GM12873 (cell line): ENCODE measurements around the gene GRID1.

Source experiments
- CTCF ChIP-seq: IDR thresholded peaks from 2 replicates; pipeline ENCODE4 v1.5.1; 2012; ENCODE audit warnings: low read depth, mild to moderate bottlenecking, moderate library complexity, low read length, control low read depth; ENCODE audit not compliant: insufficient read depth; ENCODE audit errors: missing control alignments

GRID1 gene

DNA sequence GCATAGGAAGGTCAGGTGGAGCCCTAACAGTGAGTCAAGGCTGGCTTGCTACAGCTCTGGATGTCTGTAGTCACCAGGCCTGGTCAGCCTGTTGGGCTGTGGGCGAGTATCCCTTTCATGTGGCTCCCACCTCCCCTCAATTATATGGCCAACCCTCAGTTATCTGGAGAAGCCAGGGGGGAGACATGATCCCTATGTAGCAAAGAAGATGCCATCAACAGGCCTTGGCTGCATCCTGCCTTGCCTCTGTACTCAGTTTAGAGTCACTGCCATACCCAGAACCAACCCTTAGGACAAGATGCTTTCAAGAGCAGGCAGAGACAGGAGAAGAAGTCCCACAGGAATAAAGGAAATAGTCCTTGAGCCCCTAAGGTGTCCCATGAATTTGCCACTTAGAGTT is 763.9 kb downstream of the GRID1 start:
- no peak for TF ChIP-seq CTCF

- TF ChIP-seq CTCF, result no peak
Measured at GRCh38 chr10:85602306-85602705, 764.3 kb downstream of the GRID1 start.

DNA sequence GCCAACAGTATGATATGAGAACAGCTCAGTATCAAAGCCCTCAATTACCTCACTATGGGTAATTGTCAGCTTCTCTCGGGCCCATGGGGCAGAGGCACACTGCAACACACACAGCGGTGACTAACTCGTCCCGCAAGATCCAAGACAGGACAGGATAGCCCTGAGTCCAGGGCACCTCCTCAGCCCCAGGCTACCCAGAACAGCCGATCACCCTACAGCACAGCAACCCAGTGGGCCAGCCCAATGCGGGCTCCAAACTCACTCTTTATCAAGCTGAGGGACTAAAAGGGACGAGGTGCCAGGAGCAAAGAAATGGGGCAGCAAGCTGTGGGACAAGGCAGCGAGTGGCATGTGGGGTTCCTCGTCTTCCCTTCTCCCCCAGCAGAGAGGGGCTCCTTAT is 765.1 kb downstream of the GRID1 start:
- TF ChIP-seq CTCF, result no peak

DNA sequence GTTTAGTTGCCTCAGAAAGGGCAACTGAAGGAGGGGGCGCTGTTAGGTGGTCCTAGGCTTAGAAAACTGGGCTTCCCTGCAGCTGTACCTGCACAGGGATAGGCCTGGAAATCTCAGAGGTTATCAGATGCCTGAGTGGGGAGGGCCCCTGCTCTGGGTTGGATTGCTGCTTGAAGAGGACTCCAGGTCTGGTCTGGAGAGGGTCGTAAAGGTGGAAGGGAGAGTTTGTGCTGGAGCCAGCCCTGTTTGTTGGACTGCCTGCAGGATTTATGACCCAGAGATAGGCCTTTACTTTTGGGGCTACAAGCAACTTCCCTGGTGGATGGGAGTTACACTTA is 765.9 kb downstream of the GRID1 start:
- TF ChIP-seq CTCF, result no peak

GRCh38 chr10:85600026-85600743 is 766.4 kb downstream of the GRID1 start:
- no peak for TF ChIP-seq CTCF

DNA sequence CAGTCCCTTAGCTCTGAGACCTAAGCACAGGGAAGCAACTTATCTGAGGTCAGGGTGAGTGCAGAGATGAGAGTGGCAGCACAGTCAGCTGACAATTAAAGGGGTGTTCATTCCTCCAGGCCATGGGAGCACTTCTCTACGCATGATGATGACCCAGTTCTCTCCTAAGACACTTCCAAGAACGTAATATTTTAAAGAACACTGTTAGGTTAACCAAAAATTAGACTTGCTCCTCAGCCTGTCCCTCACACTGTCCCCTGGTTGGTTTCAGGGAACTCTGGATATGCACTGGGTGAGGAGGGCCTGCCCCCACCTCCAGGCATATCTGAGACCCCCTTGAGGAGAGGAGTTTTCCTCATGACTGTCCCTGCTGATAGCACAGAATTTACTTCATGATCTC is 767.5 kb downstream of the GRID1 start:
- no peak for TF ChIP-seq CTCF

DNA sequence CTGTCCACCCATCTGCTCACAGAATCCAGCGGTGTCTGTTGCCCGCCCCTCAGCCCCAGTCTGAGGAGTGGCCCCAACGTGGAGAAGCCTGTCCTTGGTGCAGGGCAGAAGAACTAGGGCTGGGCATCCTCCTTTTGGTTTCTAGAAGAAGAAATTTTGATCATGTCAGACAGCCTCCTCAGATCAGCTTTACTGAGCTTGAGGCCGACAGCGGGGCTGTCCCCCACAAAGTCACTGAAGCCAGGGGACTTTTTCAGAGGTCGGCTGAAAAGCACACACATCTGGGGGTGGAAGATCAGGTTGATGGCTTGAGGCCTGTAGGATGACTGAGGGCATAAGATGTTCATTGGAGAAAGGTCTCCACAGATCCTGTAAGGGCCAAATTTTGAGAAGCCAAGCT is 767.9 kb downstream of the GRID1 start:
- no peak for TF ChIP-seq CTCF
